NCI-H748 treated with DMSO at 0.1 percent for 48 hours (cell line): ENCODE results near the gene LRRC27.
"Not testable (repeated sequence)": the region's sequence is repeated elsewhere in the genome, so short reads cannot be mapped to it uniquely, and the experiment has no call there.

Experiments
- DNase-seq: peaks from one replicate; lab custom pipeline; 2025; lab: John Stamatoyannopoulos, UW

Gene LRRC27

DNA sequence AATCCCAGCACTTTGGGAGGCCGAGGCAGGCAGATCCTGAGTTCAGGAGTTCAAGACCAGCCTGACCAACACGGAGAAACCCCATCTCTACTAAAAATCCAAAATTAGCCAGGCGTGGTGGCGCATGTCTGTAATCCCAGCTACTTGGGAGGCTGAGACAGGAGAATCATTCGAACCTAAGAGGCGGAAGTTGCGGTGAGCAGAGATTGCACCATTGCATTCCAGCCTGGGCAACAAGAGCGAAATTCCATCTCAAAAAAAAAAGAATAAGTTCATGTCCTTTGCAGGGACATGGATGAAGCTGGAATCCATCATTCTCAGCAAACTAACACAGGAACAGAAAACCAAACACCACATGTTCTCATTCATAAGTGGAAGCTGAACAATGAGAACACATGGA lies 17.1 kb upstream of the LRRC27 start:
- not testable (repeated sequence) for DNase-seq

DNA sequence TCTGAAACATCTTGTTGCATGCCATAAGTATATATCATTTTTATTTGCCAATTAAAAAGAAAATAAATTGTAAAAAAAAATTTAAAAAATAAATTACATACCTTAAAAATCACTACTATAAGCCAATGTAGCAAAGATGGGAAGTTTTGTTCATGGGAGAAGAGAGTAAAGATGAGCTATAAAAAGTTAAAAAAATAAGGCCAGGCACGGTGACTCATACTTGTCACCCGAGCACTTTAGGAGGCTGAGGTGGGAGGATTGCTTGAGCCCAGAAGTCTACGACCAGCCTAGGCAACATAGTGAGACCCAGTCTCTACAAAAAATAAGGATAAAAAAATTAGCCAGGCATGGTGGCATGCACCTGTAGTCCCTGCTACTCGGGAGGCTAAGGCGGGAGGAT lies 15.9 kb upstream of the LRRC27 start:
- DNase-seq: no peak

DNA sequence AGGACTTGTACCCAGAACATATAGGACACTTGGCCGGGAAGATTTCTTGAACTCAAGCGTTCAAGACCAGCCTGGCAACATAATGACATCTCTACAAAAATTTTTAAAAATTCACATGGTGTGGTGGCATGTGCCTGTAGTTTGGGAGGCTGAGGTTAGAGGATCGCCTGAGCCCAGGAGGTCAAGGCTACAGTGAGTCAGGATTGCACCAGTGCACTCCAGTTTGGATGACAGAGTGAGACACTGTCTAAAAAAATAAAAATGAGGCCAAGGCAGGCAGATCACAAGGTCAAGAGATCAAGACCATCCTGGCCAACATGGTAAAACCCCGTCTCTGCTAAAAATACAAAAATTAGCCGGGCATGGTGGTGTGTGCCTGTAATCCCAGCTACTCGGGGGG lies 14.5 kb upstream of the LRRC27 start:
- not testable (repeated sequence) for DNase-seq

DNA sequence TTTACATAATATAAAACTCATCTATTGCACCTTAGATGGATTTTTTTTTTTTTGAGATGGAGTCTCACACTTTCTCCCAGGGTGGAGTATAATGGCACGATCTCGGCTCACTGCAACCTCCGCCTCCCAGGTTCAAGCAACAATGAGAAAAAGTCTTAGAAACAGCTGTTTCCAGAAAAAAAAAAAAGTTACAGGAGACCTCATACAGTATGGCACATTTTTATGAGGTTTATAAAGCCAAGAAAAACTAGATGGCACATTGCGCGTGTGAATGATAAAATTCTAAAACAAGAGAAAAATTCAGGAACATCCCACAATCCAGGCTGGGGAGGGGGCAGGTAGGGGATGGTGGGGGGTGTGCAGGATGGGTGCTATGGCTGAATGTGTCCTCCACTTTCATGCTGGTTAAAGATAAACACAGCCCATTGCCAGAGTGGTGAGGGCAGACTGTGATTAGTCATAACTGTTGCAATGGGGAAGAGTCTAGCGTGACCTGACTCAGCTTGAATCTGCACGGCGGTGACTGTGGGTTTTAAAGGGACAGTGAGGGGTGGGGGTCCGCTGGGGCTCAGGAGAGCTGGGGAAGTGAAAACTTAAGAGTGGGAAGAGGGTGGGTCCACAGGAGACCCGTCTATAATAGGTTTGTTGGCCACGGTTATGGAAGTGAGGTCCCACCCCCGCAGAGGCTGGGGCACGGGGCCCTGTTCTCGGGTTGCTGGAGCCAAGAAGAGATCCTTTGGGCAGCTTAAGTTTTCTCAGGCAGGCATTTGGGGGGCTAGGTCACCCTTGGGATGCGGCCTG lies 11.9 kb upstream of the LRRC27 start:
- DNase-seq: no peak

DNA sequence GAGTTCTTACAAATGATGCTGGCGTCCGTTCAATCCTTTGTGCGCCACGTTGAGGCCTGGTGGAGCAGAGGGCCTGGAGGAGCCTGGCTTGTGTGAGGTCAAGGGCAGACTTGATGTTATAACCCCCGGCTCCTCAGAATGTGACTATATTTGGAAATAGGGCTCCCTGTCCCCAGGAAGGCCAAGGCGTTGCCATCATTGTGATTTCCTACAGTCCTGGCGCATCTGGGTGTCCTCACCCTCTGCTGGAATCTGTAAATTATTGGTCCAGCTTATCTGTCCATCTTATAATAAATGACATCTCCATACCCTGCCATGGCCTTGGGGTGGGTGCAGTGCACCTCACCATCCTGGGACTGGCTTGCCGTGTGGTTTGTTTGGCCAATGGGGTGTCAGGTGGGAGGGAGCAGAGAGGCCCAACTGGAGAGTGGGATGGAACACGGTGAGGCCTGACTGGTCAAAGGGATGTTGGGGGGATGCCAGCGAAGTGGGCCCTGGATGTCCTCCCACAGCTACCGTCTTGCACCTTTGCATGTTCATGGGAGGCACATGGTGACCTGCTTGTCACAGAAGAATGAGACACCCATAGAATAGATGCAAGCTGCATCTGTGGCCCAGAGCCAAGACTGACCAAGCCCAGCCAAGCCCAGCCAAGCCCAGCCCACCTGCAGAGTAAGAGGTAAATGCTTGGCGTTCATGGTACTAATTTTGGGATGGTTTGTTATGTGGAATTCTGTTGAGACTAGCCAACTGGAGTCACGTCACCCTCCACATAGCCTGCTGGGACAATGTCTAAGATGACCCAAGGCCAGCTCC lies 11.1 kb upstream of the LRRC27 start:
- DNase-seq: no peak

DNA sequence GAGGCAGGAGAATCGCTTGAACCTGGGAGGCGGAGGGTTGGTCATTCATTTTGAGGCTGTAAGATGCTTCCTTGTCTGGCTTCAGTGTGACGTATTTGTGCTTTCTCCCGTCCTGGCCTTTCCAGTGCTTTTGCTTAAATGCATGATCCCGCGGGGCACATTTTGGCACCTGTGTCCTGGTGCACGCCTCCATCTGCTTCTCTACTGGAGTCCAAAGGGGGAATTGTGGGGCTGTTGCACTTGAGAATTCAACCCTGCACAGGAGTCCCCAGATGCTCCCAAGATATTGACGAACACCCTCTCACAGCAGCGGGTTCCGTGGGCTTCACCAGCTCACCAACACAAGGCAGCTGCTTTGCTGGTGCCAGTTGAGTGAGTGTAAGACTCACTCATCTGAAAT lies 10.3 kb upstream of the LRRC27 start:
- no peak for DNase-seq

DNA sequence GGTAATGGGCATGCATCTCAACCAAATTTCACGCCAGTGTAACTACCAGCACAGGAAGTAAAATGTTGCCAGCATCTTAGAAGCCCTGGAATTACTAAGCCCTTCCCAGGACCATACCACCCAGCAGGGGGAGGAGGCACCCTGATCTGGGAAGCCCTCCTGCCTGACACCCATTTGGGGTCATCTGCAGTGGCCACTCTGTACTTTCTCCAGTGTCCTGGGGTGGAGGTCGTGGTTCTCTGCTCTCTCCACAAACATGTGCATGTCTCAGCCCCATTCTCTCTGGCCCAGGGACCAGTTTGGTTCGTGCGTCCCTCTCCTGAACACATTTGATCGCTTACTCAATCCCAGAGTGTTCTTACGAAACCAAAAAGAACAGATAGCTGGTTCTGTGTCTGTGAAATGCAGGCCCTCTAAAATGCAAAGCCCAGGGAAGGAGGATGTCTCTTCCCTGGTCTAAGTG lies 9.4 kb upstream of the LRRC27 start:
- no peak for DNase-seq

DNA sequence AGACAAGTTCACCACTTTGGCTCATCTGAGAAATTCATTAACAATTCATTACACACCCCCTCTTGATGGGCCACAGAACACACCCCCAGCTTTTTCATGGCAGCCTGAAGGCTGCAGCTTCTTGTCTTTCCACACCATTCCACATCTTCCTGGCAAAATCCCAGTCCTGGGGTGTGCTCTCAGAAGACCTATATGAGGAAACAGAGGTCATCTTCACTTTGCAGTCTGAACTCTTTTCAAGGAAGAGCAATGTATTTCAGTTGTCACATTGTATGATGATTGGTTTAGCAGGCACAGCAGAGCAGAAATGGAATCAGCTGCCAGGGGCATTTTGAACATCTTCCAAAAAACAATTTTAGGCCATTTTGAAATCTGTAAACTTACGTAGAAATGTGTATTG lies 7.8 kb upstream of the LRRC27 start:
- no peak for DNase-seq

DNA sequence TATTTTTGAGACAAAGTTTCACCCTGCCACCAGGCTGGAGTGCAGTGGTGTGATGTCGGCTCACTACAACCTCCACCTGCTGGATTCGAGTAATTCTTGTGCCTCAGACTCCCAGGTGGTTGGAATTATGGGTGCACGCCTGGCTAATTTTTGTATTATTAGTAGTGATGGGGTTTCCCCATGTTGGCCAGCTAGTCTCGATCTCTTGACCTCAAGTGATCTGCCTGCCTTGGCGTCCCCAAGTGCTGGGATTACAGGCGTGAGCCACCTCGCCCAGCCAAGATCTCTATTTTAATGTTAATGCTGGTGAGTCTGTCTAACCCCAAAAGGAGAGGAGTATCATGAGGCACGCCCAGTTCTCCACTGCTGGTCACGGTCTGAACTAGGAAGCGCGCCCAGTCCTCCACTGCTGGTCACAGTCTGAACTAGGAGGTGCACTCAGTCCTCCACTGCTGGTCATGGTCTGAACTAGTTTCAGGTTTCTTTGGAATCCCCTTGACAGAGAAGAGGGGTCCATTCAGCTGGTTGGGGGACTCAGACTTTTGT lies 5.6 kb upstream of the LRRC27 start:
- no peak for DNase-seq

DNA sequence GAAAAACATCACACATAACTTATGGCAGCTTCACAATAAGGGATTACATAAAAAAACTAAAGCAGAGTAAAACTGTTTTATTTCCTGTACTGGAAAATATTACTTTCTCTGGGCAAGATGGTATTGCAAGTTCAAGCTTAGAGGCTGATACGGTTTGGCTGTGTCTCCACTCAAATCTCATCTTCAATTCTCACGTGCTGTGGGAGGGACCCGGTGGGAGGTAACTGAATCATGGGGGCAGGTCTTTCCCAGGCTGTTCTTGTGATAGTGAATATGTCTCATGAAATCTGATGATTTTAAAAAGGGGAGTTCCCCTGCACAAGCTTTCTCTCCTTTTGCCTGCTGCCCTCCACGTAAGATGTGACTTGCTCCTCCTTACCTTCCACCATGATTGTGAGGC lies 5.1 kb upstream of the LRRC27 start:
- no peak for DNase-seq

DNA sequence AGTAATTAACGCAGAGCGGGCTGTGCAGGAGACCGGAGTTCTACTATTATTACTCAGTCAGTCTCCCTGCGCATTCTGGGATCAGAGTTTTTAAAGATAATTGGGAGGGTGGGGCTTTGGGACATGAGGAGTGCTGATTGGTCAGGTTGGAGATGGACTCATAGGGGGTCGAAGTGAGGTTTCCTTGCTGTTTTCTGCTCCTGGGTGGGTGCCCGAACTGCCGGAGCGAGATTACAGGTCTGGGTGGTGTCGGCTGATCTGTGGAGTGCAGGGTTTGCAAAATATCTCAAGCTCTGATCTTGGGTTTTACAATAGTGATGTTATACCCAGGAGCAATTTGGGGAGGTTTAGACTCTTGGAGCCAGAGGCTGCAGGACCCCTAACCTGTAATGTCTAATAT lies 3.9 kb upstream of the LRRC27 start:
- no peak for DNase-seq

DNA sequence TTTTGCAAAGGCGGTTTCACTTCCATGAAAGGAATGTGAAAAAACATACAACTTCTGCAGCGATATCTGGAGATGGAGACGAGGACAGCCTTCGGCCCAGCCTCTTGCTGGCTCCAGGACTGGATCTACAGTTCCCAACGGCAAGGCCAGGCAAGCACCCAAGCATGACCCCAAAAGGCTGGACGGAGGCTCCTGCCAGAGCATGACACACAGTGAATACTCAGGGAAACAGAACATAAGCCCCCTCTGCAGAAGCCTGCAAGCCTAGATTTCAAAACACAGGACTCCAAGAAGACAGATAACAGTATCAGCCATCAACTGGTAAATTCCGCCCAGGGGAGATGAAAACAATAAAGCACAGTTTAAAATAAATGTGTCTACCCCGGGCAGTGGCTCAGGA lies 3.3 kb upstream of the LRRC27 start:
- no peak for DNase-seq

DNA sequence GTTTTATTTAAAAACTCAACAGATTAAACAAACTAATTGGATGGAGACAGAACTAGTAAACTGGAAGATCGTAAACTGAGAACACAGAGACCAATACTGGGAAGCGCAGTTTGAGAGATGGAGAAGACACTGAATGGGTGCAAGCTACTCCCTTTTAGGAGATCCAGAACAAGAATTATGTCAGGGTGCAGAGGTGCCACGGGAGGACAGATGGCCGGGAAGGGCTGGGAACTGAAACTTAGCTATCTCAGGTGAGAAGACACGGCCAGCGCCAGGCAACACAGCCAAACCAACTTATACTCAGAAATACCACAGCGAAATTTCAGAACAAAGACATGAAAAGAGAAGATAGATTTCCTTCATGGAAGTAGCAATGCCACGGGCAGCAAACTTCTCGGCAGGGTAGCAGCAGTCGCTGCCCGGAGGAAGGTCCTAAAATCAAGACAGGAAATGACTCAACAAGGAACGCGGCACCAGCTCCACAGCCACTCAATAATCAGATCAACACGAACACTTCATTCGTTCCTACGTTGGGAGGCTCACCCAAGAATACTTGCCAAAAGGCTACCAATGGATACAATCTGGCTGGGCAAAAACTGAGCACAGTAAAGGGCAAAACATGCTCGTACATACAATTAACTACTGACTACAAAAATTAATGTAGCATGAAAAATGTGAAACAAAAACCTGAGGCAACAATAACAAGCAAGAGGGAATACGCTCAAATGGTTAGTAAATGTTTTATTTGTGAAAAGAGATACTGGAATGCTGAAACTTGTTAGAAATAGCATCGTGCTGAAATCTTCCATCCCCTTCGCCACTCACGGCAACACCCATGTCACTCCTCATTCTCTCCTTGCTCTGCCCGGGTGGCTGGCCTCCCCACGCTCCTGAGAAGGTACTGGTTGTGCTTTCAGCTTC lies 2.2 kb upstream of the LRRC27 start:
- DNase-seq: no peak

DNA sequence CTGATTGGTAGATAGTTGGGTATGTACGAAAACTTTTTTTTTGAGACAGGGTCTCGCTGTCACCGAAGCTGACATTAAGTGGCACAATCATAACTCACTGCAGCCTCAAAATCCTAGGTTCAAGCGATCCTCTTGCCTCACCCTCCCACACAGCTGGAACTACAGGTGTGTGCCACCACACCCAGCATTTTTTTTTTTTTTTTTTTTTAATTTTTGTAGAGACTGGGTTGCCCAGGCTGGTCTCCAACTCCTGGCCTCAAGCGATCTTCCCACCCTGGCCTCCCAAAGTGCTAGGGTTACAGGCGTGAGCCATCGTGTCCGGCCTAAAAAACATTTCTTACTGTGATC lies 1.5 kb upstream of the LRRC27 start:
- no peak for DNase-seq

DNA sequence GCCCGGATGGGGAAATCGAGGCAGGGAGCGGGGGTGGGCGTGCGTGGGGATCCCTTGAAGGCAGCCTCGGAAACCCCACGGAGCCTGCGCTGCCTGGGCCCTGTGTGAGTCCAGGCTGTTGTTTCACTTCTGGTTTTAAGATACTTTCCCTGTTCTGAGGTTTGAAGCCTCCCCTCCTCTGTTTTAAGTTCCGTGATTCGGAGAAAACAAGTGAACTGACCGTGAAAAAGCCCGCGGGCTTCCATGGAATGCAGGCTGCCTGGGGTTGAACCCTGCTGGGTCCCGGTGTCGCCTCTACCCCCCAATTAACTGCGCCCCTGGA lies 401 bp downstream of the LRRC27 start:
- no peak for DNase-seq

DNA sequence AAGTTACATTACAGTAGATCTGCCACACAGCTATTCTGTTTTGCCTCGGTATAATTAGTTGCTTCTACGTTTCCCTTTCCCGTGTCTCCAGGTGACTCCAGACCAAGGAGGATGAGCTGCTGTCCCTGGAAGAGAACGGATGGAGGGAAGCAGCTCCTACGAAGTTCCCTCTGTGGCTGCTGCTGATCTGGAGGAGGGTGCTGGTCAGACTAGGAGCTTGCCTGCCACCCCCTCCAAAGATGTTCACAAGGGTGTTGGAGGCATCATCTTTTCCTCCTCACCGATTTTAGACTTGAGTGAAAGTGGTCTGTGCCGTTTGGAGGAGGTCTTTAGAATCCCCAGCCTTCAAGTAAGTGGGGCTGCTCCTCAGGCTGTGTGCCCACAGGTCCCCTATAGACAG lies 1.4 kb downstream of the LRRC27 start:
- no peak for DNase-seq

DNA sequence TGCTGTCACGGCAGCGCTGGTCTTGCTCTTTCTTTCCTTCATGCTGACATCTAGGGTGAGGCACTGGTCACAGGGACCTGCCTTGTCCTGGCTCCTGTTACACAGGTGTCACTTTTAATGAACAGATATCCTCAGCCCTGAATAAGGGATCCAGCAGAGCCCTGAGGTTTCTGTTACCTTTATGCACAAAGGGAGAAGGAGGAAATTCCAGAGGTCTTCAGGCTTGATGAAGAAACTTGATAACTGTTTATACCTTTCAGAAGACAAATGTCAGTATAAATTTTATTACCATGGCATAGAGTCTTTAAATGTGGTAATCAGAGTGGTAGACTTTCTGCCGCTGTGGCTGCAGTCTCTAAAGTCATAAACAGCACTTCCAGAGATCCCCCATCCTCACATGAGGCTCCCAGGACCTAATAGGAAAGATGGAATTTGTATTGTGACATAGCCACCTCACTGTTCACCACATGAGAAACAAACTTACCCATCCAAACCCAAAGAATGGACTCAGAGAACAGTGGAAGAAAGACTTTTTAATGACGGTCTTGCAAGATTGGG lies 2.7 kb downstream of the LRRC27 start:
- no peak for DNase-seq

DNA sequence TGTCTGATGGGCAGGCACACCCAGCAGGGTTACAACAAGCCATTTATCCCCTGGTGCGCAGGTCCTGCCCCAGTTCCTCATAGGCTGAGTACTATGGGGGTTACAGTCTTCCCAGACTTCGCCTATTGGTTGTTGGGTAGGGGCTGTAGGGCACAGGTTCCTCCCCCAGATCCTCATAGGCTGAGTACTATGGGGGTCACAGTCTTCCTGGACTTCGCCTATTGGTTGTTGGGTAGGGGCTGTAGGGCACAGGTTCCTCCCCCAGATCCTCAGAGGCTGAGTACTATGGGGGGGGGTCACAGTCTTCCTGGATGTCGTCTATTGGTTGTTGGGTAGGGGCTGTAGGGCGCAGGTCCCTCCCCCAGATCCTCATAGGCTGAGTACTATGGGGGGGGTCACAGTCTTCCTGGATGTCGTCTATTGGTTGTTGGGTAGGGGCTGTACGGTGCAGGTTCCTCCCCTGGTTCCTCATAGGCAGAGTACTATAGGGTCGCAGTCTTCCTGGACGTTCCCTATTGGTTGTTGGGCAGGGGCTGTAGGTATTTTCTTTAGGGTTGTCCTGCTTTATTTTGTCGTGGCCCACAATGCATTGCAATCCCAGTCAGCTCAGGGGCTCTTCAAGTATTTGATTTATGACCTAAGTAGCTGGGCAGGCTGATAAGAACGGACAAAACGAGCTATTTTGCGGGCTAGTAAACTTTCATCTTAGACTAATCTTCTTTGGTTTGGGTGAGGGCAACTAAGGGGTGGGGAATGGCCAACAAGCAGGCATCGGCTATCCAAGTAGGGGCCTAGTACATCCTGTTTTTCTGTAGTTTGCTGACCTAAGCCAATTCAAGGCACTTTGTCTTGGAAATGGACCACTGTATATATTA lies 3.4 kb downstream of the LRRC27 start:
- DNase-seq: no peak

DNA sequence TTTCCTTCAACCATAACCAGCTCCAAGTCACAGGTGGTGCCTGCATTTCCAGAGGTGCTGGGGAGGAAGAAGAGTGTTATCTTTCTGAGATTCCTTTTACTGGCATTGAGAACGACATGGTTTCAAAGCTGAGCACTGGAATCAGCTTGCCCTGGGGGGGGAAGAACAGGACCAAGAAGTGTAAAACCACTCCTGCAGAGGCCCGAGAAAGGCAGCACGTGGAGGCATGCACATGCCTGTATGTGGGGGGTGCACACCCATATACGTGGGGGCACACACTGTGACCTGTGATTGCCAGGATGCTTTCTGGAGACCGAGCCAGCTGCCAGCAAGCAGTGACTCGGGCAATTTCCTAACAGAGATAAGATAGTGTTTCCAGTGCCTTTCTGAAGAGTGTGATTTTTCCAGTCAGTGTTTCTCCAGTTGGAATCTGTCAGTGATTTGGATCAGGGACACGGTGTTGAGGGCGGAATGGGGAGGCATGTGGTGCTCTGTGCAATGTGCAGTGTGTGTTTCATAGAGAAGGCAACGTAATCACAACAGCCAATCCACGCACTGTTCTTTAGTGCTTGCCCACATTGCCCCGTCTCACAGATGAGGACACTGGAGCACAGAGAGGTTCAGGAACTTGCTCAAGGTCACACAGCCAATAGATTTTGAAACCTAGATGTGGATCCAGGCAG lies 4.2 kb downstream of the LRRC27 start:
- no peak for DNase-seq

DNA sequence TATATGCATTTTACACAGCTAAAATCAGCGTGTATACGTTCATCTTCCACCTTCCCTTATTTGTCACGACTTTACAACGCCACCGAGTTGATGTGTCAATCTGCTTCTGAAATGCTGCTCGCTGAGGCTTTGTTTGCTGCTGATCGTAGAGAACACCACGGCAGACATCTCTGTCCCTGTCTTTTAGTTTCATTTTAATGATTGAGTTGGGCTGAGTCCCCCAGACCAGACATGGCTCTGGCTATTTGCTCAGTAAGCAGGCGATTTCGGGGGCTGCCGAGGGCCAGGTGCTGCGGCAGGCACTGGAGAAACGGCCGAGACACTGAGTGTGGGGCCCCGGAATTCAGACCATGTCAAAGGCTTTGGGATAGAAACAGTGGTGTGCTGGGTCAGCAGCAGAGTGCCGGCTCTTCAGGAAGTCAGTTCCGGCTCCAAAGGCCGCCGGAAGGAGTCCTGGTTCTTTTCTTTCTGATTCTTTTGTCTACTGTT lies 5.0 kb downstream of the LRRC27 start:
- DNase-seq: no peak
